Activated CD8-positive, alpha-beta memory T cell treated with anti-CD3 and anti-CD28 coated beads for 4 hours (primary cell): ENCODE results near the gene LINGO1.

Source experiments
- DNase-seq, 2 donors: peaks; one replicate each; pipeline ENCODE4 v3.0.0-alpha.2; 2020; ENCODE audit warnings: low read depth in 2 of 2

The LINGO1 gene

GRCh38 chr15:77595231-77595630 lies 37.5 kb downstream of the LINGO1 start:
- DNase-seq = no peak

GRCh38 chr15:77592758-77593157 lies 40.0 kb downstream of the LINGO1 start:
- DNase-seq = no peak

- no peak for DNase-seq
Measured at GRCh38 chr15:77591968-77592613, 40.6 kb downstream of the LINGO1 start.

GRCh38 chr15:77589839-77590238 lies 42.9 kb downstream of the LINGO1 start:
- DNase-seq = no peak

- no peak for DNase-seq
Measured at GRCh38 chr15:77588126-77588525, 44.6 kb downstream of the LINGO1 start.

GRCh38 chr15:77584691-77585090 lies 48.0 kb downstream of the LINGO1 start:
- DNase-seq = no peak

- no peak for DNase-seq
Measured at GRCh38 chr15:77584201-77584600, 48.5 kb downstream of the LINGO1 start.

GRCh38 chr15:77582763-77583162 lies 49.9 kb downstream of the LINGO1 start:
- DNase-seq = no peak

GRCh38 chr15:77581896-77582569 lies 50.7 kb downstream of the LINGO1 start:
- DNase-seq = no peak

- DNase-seq = no peak
Measured at GRCh38 chr15:77580996-77581682, 51.6 kb downstream of the LINGO1 start.

- DNase-seq = no peak
Measured at GRCh38 chr15:77579498-77580188, 53.1 kb downstream of the LINGO1 start.

- no peak for DNase-seq
Measured at GRCh38 chr15:77578641-77579372, 53.9 kb downstream of the LINGO1 start.

GRCh38 chr15:77577366-77577950 lies 55.3 kb downstream of the LINGO1 start:
- DNase-seq = no peak

- no peak for DNase-seq
Measured at GRCh38 chr15:77576538-77576937, 56.2 kb downstream of the LINGO1 start.

GRCh38 chr15:77575203-77575934 lies 57.3 kb downstream of the LINGO1 start:
- no peak for DNase-seq

GRCh38 chr15:77574521-77575202 lies 58.0 kb downstream of the LINGO1 start:
- no peak for DNase-seq

GRCh38 chr15:77573802-77574201 lies 58.9 kb downstream of the LINGO1 start:
- DNase-seq = no peak

- DNase-seq = no peak
Measured at GRCh38 chr15:77572186-77572585, 60.5 kb downstream of the LINGO1 start.

GRCh38 chr15:77571741-77572140 lies 61.0 kb downstream of the LINGO1 start:
- no peak for DNase-seq

GRCh38 chr15:77571181-77571580 lies 61.5 kb downstream of the LINGO1 start:
- no peak for DNase-seq
